ENCODE results near the gene MYH14. TPM values are rescaled to one million over a fixed set of nuclear protein-coding genes. Genes with fewer than 3 reads are reported as not detected.

Gene MYH14
- total RNA-seq, 4 donors from 2014 or later = 139 to 475 (median 333) TPM

GRCh38 chr19:50319156-50319555 lies 115.7 kb downstream of the MYH14 start:
- H3K4me3 ChIP-seq = no peak overlapping the region
- H3K36me3 ChIP-seq = no peaks in the 10 kb centered on the region
- H3K27me3 ChIP-seq = peaks cover 0 to 3% of the 10 kb centered on the region in 2 donors
- no peak overlapping the region for H3K27ac ChIP-seq
- TF ChIP-seq, protein P1, sequence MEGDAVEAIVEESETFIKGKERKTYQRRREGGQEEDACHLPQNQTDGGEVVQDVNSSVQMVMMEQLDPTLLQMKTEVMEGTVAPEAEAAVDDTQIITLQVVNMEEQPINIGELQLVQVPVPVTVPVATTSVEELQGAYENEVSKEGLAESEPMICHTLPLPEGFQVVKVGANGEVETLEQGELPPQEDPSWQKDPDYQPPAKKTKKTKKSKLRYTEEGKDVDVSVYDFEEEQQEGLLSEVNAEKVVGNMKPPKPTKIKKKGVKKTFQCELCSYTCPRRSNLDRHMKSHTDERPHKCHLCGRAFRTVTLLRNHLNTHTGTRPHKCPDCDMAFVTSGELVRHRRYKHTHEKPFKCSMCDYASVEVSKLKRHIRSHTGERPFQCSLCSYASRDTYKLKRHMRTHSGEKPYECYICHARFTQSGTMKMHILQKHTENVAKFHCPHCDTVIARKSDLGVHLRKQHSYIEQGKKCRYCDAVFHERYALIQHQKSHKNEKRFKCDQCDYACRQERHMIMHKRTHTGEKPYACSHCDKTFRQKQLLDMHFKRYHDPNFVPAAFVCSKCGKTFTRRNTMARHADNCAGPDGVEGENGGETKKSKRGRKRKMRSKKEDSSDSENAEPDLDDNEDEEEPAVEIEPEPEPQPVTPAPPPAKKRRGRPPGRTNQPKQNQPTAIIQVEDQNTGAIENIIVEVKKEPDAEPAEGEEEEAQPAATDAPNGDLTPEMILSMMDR (IDR thresholded peaks at IDR 0.05) = no peak
- no peak for TF ChIP-seq POLR2A (IDR thresholded peaks at IDR 0.05)
- DNase-seq = no peak
- H3K9me3 ChIP-seq = peaks cover 0 to 2% (median 0%) of the 10 kb centered on the region in 4 donors
- H3K4me1 ChIP-seq = peaks cover 0 to 4% (median 0%) of the 10 kb centered on the region in 4 donors

GRCh38 chr19:50320051-50320450 lies 116.6 kb downstream of the MYH14 start:
- DNase-seq = no peak
- TF ChIP-seq, protein P1 (IDR thresholded peaks at IDR 0.05) = no peak
- no peak for TF ChIP-seq POLR2A (IDR thresholded peaks at IDR 0.05)
- H3K4me1 ChIP-seq = peaks cover 0 to 4% (median under 1%) of the 10 kb centered on the region in 4 donors
- peaks cover 0 to 3% of the 10 kb centered on the region in 2 donors for H3K27me3 ChIP-seq
- no peaks in the 10 kb centered on the region for H3K9me3 ChIP-seq
- H3K36me3 ChIP-seq = no peaks in the 10 kb centered on the region
- H3K27ac ChIP-seq = no peak overlapping the region
- H3K4me3 ChIP-seq = no peak overlapping the region

DNA sequence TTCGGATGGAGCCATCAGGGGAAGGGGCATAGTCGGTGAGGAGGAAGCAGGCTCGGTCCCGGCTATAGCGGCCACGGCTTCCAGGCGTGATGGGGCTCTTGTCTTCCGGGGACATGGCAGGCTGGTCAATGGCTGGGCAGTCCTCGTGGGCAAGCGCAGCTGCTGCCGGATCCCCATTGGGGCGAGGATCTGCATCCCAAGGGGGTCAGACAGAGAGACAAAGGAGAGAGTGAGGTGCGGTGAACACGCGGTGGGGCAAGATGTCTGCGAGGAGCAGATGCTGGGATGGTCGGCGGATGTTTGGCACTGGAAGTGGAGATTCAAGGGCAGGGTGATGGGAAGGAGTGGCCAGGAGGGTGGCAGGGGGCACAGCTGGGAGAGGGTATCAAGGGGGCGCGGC lies 117.2 kb downstream of the MYH14 start:
- no peak overlapping the region for H3K4me3 ChIP-seq
- peak in 1 of 3 donors; percentile 39 for DNase-seq
- H3K27me3 ChIP-seq = no peaks in the 10 kb centered on the region
- H3K27ac ChIP-seq = no peak overlapping the region
- TF ChIP-seq, protein P1 (IDR thresholded peaks at IDR 0.05) = no peak
- no peak for TF ChIP-seq POLR2A (IDR thresholded peaks at IDR 0.05)
- no peaks in the 10 kb centered on the region for H3K36me3 ChIP-seq
- peaks cover 0 to 8% (median 3%) of the 10 kb centered on the region in 4 donors for H3K4me1 ChIP-seq
- H3K9me3 ChIP-seq = peaks cover 0 to 2% (median 0%) of the 10 kb centered on the region in 4 donors

- peaks cover 0 to 4% (median 0%) of the 10 kb centered on the region in 4 donors for H3K9me3 ChIP-seq
- no peak overlapping the region for H3K4me3 ChIP-seq
- TF ChIP-seq POLR2A (IDR thresholded peaks at IDR 0.05) = no peak
- TF ChIP-seq, protein P1 (IDR thresholded peaks at IDR 0.05) = no peak
- H3K36me3 ChIP-seq = no peaks in the 10 kb centered on the region
- peaks cover 0 to 15% (median 9%) of the 10 kb centered on the region in 4 donors for H3K4me1 ChIP-seq
- no peak overlapping the region for H3K27ac ChIP-seq
- peaks cover 0 to 2% of the 10 kb centered on the region in 2 donors for H3K27me3 ChIP-seq
- DNase-seq = no peak
Observed at GRCh38 chr19:50321831-50322230, 118.4 kb downstream of the MYH14 start.

DNA sequence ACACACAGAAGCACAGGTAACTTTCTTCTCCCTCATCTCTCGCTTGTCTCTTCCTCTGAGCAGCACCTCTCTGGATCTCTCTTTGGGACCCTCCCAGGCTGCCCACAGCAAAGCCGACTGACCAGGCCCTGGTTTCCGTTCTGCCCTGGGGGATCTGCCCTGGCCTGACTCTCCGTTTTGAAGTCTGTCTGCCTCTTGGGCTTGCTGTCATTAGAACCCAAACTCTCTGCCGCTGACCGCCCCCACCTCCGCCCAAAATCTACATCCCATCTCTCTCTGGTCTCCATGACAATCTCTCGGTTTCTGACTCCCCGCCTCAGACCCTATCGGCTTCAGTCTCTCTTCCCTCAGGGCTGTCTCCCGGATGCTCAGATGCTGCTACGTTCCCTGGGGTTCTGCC lies 118.8 kb downstream of the MYH14 start:
- TF ChIP-seq POLR2A (IDR thresholded peaks at IDR 0.05) = no peak
- TF ChIP-seq, protein P1 (IDR thresholded peaks at IDR 0.05) = no peak
- no peak for DNase-seq
- Histone ChIP-seq H3K27ac (no peak overlapping the region), H3K4me1 (peaks cover 0 to 15% (median 9%) of the 10 kb centered on the region in 4 donors), H3K27me3 (peaks cover 0 to 6% of the 10 kb centered on the region in 2 donors), H3K4me3 (no peak overlapping the region), H3K36me3 (no peaks in the 10 kb centered on the region), H3K9me3 (peaks cover 0 to 4% (median 0%) of the 10 kb centered on the region in 4 donors)
